OCI-LY1 (cell line): ENCODE data around the gene UTP11.

ENCODE experiments used
- EZH2 ChIP-seq: fragments of 200-600 bp; sonication (generic), shearing (Covaris generic); IDR thresholded peaks from 2 replicates; pipeline ENCODE4 v1.8.0; 2017; ENCODE audit warnings: borderline replicate concordance, mixed run types, mild to moderate bottlenecking, antibody characterized with exemption, low read length, moderate library complexity, mixed read lengths
- TF ChIP-seq, protein P1 (sequence below): fragments of 200-600 bp; sonication (generic), shearing (Covaris generic); IDR thresholded peaks from 2 replicates; pipeline ENCODE4 v1.5.1; 2017; ENCODE audit warnings: mild to moderate bottlenecking, antibody characterized with exemption, low read length, moderate library complexity, mixed read lengths

DNA sequence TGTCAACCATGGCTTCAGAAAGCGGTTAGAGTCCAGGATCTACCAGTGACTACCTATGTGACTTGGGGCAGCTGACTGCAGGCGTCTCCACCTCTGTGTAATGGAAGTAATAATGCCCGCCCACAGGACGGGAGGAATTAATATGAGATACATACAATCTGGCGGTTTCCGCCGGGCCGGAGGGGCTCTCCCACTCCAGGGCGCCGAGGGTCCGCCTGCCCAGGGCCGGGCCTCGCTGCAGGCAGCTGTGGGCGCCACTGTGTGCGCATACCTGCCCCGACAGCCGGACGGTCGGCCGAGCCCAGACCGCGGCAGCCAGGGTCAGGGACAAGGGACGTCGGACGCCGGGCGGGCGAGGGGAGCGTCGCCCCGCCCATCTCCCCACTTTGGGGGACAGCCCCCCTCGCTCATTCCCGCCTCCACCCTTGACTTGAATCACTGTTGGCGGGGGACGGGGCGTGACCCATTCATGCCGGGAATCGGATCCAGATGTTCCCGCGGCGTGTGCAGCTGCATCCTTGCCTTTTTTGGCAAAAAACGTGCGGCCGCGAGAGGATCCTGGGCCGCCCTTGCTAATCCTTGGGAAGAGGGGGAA is 16.7 kb upstream of the UTP11 start:
- TF ChIP-seq, protein P1, sequence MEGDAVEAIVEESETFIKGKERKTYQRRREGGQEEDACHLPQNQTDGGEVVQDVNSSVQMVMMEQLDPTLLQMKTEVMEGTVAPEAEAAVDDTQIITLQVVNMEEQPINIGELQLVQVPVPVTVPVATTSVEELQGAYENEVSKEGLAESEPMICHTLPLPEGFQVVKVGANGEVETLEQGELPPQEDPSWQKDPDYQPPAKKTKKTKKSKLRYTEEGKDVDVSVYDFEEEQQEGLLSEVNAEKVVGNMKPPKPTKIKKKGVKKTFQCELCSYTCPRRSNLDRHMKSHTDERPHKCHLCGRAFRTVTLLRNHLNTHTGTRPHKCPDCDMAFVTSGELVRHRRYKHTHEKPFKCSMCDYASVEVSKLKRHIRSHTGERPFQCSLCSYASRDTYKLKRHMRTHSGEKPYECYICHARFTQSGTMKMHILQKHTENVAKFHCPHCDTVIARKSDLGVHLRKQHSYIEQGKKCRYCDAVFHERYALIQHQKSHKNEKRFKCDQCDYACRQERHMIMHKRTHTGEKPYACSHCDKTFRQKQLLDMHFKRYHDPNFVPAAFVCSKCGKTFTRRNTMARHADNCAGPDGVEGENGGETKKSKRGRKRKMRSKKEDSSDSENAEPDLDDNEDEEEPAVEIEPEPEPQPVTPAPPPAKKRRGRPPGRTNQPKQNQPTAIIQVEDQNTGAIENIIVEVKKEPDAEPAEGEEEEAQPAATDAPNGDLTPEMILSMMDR, result no peak
- no peak for TF ChIP-seq EZH2
